Duodenal mucosa (tissue), 2 donors: Measurements from ENCODE around the gene SNX25.
"Not testable (repeated sequence)": the region's sequence is repeated elsewhere in the genome, so short reads cannot be mapped to it uniquely, and the experiment has no call there.

Source experiments
- H3K27ac ChIP-seq: one replicate; pipeline ENCODE4 v1.7.0; 2013; ENCODE audit warnings: low read depth, low read length
- H3K27me3 ChIP-seq, 2 donors: one replicate each; pipeline ENCODE4 v1.7.0; 2013; ENCODE audit warnings: low read length in 2 of 2, control low read depth in 1 of 2; ENCODE audit not compliant: insufficient read depth in 2 of 2, control insufficient read depth in 1 of 2
- H3K36me3 ChIP-seq, 2 donors: one replicate each; pipeline ENCODE4 v1.7.0; 2013; ENCODE audit warnings: low read length in 2 of 2, control low read depth in 1 of 2; ENCODE audit not compliant: insufficient read depth in 2 of 2, control insufficient read depth in 1 of 2
- H3K4me1 ChIP-seq, 2 donors: one replicate each; pipeline ENCODE4 v1.7.0; 2013; ENCODE audit warnings: low read length in 2 of 2, control low read depth in 1 of 2; ENCODE audit not compliant: insufficient read depth in 2 of 2, control insufficient read depth in 1 of 2
- H3K4me3 ChIP-seq, 2 donors: one replicate each; pipeline ENCODE4 v1.7.0; 2013; ENCODE audit warnings: low read length in 2 of 2, low read depth in 1 of 2
- H3K9ac ChIP-seq, 2 donors: one replicate each; pipeline ENCODE4 v1.7.0; 2013; ENCODE audit warnings: low read length in 2 of 2, low read depth in 1 of 2
- H3K9me3 ChIP-seq, 2 donors: one replicate each; pipeline ENCODE4 v1.7.0; 2013; ENCODE audit warnings: low read length in 2 of 2, control low read depth in 1 of 2; ENCODE audit not compliant: control insufficient read depth in 1 of 2

Gene SNX25

DNA sequence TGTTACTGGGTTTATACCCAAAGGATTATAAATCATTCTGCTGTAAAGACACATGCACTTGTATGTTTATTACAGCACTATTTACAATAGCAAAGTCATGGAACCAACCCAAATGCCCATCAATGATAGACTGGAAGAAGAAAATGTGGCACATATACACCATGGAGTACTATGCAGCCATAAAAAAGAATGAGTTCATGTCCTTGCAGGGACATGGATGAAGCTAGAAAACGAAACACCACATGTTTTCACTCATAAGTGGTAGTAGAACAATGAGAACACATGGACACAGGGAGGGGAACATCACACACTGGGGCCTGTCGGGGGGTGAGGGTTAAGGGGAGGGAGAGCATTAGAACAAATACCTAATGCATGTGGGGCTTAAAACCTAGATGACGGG is 108.1 kb downstream of the SNX25 start:
- H3K4me3 ChIP-seq, H3K27me3 ChIP-seq, H3K9ac ChIP-seq, H3K4me1 ChIP-seq, H3K27ac ChIP-seq, H3K9me3 ChIP-seq: not testable (repeated sequence)
- peaks cover 0 to 12% of the 10 kb centered on the region in 2 donors for H3K36me3 ChIP-seq

DNA sequence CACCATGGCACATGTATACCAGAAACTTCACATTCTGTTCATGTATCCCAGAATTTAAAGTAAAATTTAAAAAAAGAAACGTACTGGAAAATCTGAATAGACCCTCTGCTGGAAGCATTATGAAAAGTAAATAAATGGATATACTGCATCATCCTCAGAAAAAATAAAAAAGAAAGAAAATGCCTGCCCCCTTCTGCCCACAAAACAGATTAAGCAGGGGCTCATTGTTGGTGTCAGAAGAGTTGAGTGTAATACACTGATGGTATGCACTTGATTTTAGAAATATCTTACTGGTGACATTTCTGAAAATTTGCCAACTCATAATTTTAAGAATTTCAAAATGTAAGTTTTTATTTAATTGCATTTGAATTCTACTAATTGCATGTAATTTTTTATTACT is 108.5 kb downstream of the SNX25 start:
- H3K36me3 ChIP-seq = peaks cover 0 to 8% of the 10 kb centered on the region in 2 donors
- H3K4me1 ChIP-seq = no peaks in the 10 kb centered on the region
- H3K4me3 ChIP-seq = no peak overlapping the region
- H3K9ac ChIP-seq = no peak overlapping the region
- H3K27me3 ChIP-seq = no peaks in the 10 kb centered on the region
- H3K9me3 ChIP-seq = no peaks in the 10 kb centered on the region
- H3K27ac ChIP-seq = no peak overlapping the region

- no peaks in the 10 kb centered on the region for H3K27me3 ChIP-seq
- H3K9me3 ChIP-seq = no peaks in the 10 kb centered on the region
- H3K27ac ChIP-seq = no peak overlapping the region
- no peak overlapping the region for H3K4me3 ChIP-seq
- no peak overlapping the region for H3K9ac ChIP-seq
- H3K4me1 ChIP-seq = no peaks in the 10 kb centered on the region
- peaks cover 0 to 5% of the 10 kb centered on the region in 2 donors for H3K36me3 ChIP-seq
These were observed 109.3 kb downstream of the SNX25 start for GRCh38 chr4:185318679-185319078.

DNA sequence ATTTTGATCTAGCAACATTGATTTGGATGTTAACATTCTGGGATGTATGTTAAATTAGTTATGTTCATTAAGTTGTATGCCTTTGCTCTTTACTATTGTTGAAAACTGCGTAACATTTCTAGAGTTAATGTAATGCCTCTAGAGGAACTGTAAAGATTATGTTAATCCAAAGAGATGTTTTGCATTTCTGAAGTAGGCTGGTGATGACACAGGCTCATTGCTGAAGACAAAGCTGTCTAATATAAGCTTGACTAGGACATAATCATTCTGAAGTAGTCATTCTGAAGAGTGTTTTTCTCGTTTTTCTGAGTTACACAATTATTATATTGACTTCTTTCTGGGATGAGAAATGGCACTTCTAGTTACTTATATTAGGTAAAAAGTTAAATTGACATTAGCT is 113.4 kb downstream of the SNX25 start:
- no peak overlapping the region for H3K9ac ChIP-seq
- no peak overlapping the region for H3K27ac ChIP-seq
- H3K36me3 ChIP-seq = no peaks in the 10 kb centered on the region

DNA sequence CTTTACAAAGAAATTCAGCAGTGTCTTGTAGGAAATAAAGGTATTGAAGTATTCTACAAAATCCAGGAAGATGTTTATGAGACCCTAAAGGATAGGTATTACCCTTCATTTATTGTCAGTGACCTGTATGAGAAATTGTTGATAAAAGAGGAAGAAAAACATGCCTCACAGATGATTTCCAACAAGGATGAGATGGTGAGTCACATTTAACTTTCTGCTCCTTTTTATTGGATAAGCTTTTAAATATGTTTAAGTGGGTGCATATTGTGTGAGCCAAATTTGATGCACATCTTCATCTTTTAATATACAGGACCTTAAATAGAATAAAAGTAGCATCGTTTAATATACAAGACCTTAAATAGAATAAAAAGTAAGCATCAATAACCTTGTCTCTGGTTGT is 114.2 kb downstream of the SNX25 start:
- no peak overlapping the region for H3K4me3 ChIP-seq
- H3K9me3 ChIP-seq = no peaks in the 10 kb centered on the region
- H3K27ac ChIP-seq = no peak overlapping the region
- H3K9ac ChIP-seq = no peak overlapping the region
- no peaks in the 10 kb centered on the region for H3K27me3 ChIP-seq
- no peaks in the 10 kb centered on the region for H3K36me3 ChIP-seq
- H3K4me1 ChIP-seq = no peaks in the 10 kb centered on the region

More for the DNA sequence above, 113.4 kb downstream of the SNX25 start:
- Histone ChIP-seq H3K4me3 (no peak overlapping the region), H3K27me3 (no peaks in the 10 kb centered on the region), H3K4me1 (no peaks in the 10 kb centered on the region), H3K9me3 (no peaks in the 10 kb centered on the region)

DNA sequence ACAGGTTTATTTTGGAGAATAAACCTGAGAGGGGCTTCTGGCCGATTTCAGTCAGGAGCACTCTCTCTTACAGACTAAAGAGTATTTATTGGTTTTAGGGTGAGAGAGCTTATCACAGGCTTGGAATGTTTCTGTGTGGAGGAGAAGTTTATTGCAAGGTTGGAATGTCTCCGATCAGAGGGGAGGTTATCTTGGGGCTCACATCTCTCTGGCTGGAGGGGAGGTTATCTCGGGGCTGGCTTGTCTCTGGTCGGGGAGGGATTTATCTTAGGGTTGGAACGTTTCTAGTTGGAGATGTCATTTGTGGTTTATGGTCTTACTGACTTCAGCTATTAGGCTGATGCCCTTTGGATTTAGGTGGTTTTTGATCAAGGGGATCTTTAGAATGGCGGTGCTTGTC is 115.0 kb downstream of the SNX25 start:
- H3K27me3 ChIP-seq, H3K9ac ChIP-seq, H3K27ac ChIP-seq, H3K4me1 ChIP-seq, H3K9me3 ChIP-seq, H3K36me3 ChIP-seq, H3K4me3 ChIP-seq: not testable (repeated sequence)

GRCh38 chr4:185325721-185326120 is 116.3 kb downstream of the SNX25 start:
- H3K27ac ChIP-seq, H3K9me3 ChIP-seq, H3K36me3 ChIP-seq, H3K4me3 ChIP-seq, H3K9ac ChIP-seq, H3K27me3 ChIP-seq, H3K4me1 ChIP-seq: not testable (repeated sequence)

DNA sequence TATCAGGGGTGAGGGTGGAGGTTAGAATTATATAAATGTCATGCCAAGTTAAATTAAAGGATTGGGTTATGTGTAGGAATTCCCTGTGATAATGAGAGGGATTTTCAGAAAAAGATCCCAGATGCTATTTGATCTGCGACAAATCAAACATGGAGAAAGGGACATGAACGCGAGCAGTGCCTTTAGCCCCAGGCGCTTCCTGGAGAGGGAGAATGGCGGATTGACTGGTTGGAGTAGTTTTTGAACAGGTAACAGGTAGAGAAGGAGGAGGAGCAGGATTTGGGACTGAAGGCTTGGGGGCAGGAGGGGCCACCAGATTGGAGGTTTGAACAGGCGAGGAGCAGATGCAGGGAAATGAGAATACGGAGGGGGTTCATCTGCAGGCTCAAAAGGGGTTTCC is 119.2 kb downstream of the SNX25 start:
- no peaks in the 10 kb centered on the region for H3K36me3 ChIP-seq
- no peak overlapping the region for H3K27ac ChIP-seq
- no peaks in the 10 kb centered on the region for H3K27me3 ChIP-seq
- H3K4me3 ChIP-seq = no peak overlapping the region
- no peaks in the 10 kb centered on the region for H3K9me3 ChIP-seq
- H3K9ac ChIP-seq = no peak overlapping the region
- no peaks in the 10 kb centered on the region for H3K4me1 ChIP-seq

DNA sequence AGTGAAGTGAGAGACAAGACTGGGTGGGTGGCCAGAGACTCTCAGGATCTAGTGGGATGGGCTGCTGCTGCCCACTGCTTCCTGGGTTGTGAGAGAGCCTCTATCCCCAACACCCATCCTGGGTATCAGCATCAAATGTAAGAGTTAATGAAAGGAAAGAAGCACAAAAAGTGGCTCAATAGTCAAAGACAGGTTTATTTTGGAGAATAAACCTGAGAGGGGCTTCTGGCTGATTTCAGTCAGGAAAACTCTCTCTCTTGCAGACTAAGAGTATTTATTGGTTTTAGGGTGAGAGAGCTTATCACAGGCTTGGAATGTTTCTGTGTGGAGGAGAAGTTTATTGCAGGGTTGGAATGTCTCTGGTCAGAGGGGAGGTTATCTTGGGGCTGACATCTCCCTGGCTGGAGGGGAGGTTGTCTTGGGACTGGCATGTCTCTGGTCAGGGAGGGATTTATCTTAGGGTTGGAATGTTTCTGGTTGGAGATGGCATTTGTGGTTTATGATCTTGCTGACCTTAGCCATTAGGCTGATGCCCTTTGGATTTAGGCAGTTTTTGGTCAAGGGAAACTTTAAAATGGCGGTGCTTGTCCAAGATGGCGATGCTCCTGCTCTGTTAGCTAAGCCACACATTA is 120.6 kb downstream of the SNX25 start:
- not testable (repeated sequence) for H3K4me3 ChIP-seq, H3K9me3 ChIP-seq, H3K36me3 ChIP-seq, H3K27me3 ChIP-seq, H3K27ac ChIP-seq, H3K4me1 ChIP-seq, H3K9ac ChIP-seq

DNA sequence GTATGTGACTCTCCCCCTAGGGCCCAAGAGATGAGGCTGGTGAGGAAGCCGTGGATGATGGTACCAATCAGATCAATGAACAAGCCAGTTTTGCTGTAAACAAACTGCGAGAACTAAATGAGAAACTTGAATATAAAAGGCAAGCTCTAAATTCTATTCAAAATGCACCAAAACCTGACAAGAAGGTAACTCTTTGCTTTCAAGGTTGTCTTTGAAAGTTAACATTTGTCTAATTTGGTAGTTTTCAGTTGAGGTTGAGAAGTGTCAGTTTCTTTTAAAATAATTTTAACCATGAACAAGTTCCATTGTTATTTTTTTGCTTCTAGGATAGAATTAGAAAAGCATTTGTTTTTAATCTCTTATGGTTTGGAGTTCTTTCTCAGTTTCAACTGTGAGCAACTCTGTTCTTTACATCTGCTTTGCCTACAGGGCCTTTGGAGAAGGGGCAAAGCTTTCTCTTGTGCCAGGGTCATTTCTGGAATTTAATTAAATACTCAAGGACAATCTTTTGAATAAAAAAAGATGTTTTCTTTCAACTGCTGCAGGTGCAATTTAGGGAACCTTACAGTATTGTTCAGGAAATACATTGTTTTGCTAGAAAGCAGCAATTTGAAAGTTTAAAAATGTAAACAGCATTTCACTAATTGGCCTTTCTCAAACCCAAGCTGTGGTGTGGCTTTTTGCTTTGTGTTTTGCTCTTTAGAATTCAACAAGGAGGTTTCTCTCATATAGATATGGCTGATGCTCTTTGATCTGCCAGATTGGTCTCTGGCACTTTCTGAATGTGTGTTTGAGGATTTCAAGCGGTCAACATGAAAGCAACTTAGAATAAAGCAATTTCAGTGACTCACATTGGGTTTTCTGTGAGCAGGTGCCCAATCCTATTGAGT is 123.4 kb downstream of the SNX25 start:
- Histone ChIP-seq H3K9ac (no peak overlapping the region), H3K27ac (no peak overlapping the region), H3K9me3 (no peaks in the 10 kb centered on the region), H3K4me1 (no peaks in the 10 kb centered on the region), H3K36me3 (no peaks in the 10 kb centered on the region), H3K4me3 (no peak overlapping the region), H3K27me3 (no peaks in the 10 kb centered on the region)
